ENCODE results near the gene RFTN1.

DNA sequence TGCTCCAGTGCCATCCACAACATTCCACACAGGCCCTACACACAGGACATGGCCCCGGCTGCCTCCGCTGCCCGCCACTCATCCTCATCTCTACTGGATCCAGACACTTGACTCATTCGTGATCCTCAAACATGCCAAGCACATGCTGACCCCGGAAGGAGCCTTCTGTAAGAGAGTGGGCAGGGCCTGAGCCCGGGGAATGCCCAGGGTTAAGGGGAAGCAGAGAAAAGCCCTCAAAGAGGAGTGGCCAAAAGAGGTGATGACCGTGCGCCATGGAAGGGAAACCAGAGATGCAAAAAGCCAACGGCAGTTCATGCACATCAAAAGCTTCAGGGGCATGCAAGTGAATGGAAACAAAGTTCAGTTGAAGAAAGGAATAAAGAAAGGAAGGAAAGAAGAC, 46.1 kb downstream of the RFTN1 start:
- TF ChIP-seq, protein P1, sequence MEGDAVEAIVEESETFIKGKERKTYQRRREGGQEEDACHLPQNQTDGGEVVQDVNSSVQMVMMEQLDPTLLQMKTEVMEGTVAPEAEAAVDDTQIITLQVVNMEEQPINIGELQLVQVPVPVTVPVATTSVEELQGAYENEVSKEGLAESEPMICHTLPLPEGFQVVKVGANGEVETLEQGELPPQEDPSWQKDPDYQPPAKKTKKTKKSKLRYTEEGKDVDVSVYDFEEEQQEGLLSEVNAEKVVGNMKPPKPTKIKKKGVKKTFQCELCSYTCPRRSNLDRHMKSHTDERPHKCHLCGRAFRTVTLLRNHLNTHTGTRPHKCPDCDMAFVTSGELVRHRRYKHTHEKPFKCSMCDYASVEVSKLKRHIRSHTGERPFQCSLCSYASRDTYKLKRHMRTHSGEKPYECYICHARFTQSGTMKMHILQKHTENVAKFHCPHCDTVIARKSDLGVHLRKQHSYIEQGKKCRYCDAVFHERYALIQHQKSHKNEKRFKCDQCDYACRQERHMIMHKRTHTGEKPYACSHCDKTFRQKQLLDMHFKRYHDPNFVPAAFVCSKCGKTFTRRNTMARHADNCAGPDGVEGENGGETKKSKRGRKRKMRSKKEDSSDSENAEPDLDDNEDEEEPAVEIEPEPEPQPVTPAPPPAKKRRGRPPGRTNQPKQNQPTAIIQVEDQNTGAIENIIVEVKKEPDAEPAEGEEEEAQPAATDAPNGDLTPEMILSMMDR (IDR thresholded peaks at IDR 0.05), result no peak
- TF ChIP-seq POLR2A (IDR thresholded peaks at IDR 0.05), result no peak

Data from uterus (tissue), 2 donors.